ENCODE results near the gene AGBL4. TPM values are rescaled to one million over a fixed set of nuclear protein-coding genes. Genes with fewer than 3 reads are reported as not detected.

AGBL4 gene
- total and polyA plus RNA-seq, 2 of the 4 experiments (the other 2 are of a cell fraction): not detected

- no peak overlapping the region for H2BK15ac ChIP-seq (ENCODE audit: low read depth, low read length)
- H2AK5ac ChIP-seq (ENCODE audit: low read depth, low read length): no peak overlapping the region
- no peak overlapping the region for H4K91ac ChIP-seq (ENCODE audit: insufficient read depth, low read depth, low read length)
- H3K4me2 ChIP-seq (ENCODE audit: low read depth, low read length): no peak overlapping the region
- H3K4me3 ChIP-seq (ENCODE audit: insufficient read depth, low read depth, low read length): no peak overlapping the region
- no peaks in the 10 kb centered on the region for H3K79me1 ChIP-seq (ENCODE audit: low read depth in 1 of 2, low read length in 2 of 2)
- H2AK9ac ChIP-seq (replicated peaks; ENCODE audit: low read depth, low read length, poor library complexity): no peak overlapping the region
- H2AFZ ChIP-seq (replicated peaks; ENCODE audit: low read length, poor library complexity): no peak overlapping the region
- CTCF ChIA-PET: no interaction called here
- H2BK20ac ChIP-seq (ENCODE audit: low read depth, low read length): no peak overlapping the region
- H4K8ac ChIP-seq (ENCODE audit: low read depth in 2 of 2, low read length in 2 of 2): no peak overlapping the region
- peaks cover 4% of the 10 kb centered on the region for H3K9me3 ChIP-seq (ENCODE audit: control insufficient read depth, insufficient read depth, low read length)
- no peaks in the 10 kb centered on the region for H3K9me1 ChIP-seq (ENCODE audit: insufficient read depth, low read length)
- no peak overlapping the region for H3K14ac ChIP-seq (replicated peaks; ENCODE audit: low read depth, low read length)
- TF ChIP-seq RCOR1 (IDR thresholded peaks at IDR 0.05; ENCODE audit: insufficient replicate concordance, low read length) (no peak), CEBPB (IDR thresholded peaks at IDR 0.05; ENCODE audit: low read depth, low read length) (no peak), BHLHE40 (IDR thresholded peaks at IDR 0.05; ENCODE audit: low read depth, low read length) (no peak), MAZ (IDR thresholded peaks at IDR 0.05; ENCODE audit: borderline replicate concordance, low read depth, low read length) (no peak), MAFK (IDR thresholded peaks at IDR 0.05; ENCODE audit: low read depth, low read length) (no peak), RFX5 (IDR thresholded peaks at IDR 0.05; ENCODE audit: low read depth, low read length) (no peak), ELK1 (IDR thresholded peaks at IDR 0.05; ENCODE audit: borderline replicate concordance, low read depth, low read length) (no peak), RAD21 (IDR thresholded peaks at IDR 0.05; ENCODE audit: low read length) (no peak), FOS (IDR thresholded peaks at IDR 0.05; ENCODE audit: low read depth, low read length) (no peak), MXI1 (IDR thresholded peaks at IDR 0.05; ENCODE audit: borderline replicate concordance, low read depth, low read length) (no peak), POLR2A (IDR thresholded peaks at IDR 0.05; ENCODE audit: low read depth, low read length) (no peak)
- TF ChIP-seq, protein P1, sequence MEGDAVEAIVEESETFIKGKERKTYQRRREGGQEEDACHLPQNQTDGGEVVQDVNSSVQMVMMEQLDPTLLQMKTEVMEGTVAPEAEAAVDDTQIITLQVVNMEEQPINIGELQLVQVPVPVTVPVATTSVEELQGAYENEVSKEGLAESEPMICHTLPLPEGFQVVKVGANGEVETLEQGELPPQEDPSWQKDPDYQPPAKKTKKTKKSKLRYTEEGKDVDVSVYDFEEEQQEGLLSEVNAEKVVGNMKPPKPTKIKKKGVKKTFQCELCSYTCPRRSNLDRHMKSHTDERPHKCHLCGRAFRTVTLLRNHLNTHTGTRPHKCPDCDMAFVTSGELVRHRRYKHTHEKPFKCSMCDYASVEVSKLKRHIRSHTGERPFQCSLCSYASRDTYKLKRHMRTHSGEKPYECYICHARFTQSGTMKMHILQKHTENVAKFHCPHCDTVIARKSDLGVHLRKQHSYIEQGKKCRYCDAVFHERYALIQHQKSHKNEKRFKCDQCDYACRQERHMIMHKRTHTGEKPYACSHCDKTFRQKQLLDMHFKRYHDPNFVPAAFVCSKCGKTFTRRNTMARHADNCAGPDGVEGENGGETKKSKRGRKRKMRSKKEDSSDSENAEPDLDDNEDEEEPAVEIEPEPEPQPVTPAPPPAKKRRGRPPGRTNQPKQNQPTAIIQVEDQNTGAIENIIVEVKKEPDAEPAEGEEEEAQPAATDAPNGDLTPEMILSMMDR (conservative IDR thresholded peaks at IDR 0.05; ENCODE audit: low read depth, low read length): no peak
- TF ChIP-seq, protein P2, sequence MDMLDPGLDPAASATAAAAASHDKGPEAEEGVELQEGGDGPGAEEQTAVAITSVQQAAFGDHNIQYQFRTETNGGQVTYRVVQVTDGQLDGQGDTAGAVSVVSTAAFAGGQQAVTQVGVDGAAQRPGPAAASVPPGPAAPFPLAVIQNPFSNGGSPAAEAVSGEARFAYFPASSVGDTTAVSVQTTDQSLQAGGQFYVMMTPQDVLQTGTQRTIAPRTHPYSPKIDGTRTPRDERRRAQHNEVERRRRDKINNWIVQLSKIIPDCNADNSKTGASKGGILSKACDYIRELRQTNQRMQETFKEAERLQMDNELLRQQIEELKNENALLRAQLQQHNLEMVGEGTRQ (IDR thresholded peaks at IDR 0.05; ENCODE audit: low read depth, low read length): no peak
- no peaks in the 10 kb centered on the region for H3K36me3 ChIP-seq (ENCODE audit: control insufficient read depth, insufficient read depth, low read length)
- H3K4me1 ChIP-seq (ENCODE audit: control insufficient read depth, insufficient read depth, low read length): no peaks in the 10 kb centered on the region
- H3K56ac ChIP-seq (ENCODE audit: extremely low read depth, insufficient read depth, low read length): no peak overlapping the region
- POLR2A ChIA-PET (ENCODE audit: unreplicated experiment): no interaction called here
- no peak overlapping the region for H3K9ac ChIP-seq (ENCODE audit: low read depth, low read length)
- ATAC-seq (ENCODE audit: low read depth): no peak
- intact Hi-C loops (cut with micrococcal nuclease) (no loop called here), in situ Hi-C loops (cut with MboI; ENCODE audit: low sequenced_read_pairs) (no loop called here), dilution Hi-C loops (cut with HindIII; ENCODE audit: low sequenced_read_pairs, unreplicated experiment) (no loop called here)
- no peak overlapping the region for H3K23ac ChIP-seq (ENCODE audit: low read depth, low read length)
- H3K27ac ChIP-seq (ENCODE audit: insufficient read depth, low read length): no peak overlapping the region
- no peak overlapping the region for H2BK5ac ChIP-seq (ENCODE audit: low read depth, low read length, poor library complexity, severe bottlenecking)
- WGBS, 2 experiments (ENCODE audit: extremely low coverage in 2 of 2, insufficient read length in 1 of 2): no CpG with 5 or more reads among the region's 3 CpGs
- no peaks in the 10 kb centered on the region for H4K20me1 ChIP-seq (ENCODE audit: insufficient read depth, low read length)
- no peak overlapping the region for H3K4ac ChIP-seq (ENCODE audit: low read depth, low read length)
- DNase-seq: no peak
- no peak overlapping the region for H3K18ac ChIP-seq (ENCODE audit: low read depth, low read length)
- BruUV-seq (replicated peaks): no TSS peak
- H3K27me3 ChIP-seq (ENCODE audit: control insufficient read depth, insufficient read depth, low read length): no peaks in the 10 kb centered on the region
- H2BK120ac ChIP-seq (ENCODE audit: low read depth, low read length): no peak overlapping the region
- H4K5ac ChIP-seq (ENCODE audit: low read depth, low read length): no peak overlapping the region
These were observed 117.4 kb downstream of the AGBL4 start for GRCh38 chr1:49906365-49906764.
